ENCODE measurements around the gene ORC2.

GRCh38 chr2:200860092-200860795 lies 103.2 kb downstream of the ORC2 start:
- peak; percentile 20 for TF ChIP-seq POLR2A (IDR thresholded peaks at IDR 0.05)
- TF ChIP-seq, protein P1, sequence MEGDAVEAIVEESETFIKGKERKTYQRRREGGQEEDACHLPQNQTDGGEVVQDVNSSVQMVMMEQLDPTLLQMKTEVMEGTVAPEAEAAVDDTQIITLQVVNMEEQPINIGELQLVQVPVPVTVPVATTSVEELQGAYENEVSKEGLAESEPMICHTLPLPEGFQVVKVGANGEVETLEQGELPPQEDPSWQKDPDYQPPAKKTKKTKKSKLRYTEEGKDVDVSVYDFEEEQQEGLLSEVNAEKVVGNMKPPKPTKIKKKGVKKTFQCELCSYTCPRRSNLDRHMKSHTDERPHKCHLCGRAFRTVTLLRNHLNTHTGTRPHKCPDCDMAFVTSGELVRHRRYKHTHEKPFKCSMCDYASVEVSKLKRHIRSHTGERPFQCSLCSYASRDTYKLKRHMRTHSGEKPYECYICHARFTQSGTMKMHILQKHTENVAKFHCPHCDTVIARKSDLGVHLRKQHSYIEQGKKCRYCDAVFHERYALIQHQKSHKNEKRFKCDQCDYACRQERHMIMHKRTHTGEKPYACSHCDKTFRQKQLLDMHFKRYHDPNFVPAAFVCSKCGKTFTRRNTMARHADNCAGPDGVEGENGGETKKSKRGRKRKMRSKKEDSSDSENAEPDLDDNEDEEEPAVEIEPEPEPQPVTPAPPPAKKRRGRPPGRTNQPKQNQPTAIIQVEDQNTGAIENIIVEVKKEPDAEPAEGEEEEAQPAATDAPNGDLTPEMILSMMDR (IDR thresholded peaks at IDR 0.05) = no peak

Measured in right lobe of liver (tissue), 4 donors.